ENCODE results near the gene SACM1L. TPM values are rescaled to one million over a fixed set of nuclear protein-coding genes. Genes with fewer than 3 reads are reported as not detected.

SACM1L gene
- total RNA-seq, 1 experiment from 2014 or later: 79.6 TPM

DNA sequence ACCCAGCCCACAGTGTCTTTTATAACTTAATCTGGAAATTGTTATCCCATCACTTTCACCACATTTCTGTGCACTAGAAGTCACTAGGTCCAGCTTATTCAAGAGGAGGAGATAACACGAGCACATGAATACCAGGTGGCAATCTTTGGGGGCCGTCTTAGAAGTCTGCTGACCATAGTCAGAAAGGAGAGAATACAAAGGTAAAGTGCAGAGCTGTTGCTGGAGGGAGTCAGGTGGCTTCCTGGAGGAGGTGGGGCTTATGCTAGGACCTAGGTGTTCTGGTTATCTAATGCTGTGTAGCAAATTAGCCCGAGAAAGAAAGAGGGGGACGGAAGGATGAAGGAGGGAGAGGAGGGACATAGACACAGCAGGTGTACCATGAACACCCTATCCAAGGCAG lies 60.7 kb downstream of the SACM1L start:
- CTCF ChIA-PET: interaction anchor here (0.6 to 1.8 kb wide), 2 partner anchors 10 to 204 kb away, joined by 3 to 7 read pairs; no protein-coding TSS in a partner anchor

DNA sequence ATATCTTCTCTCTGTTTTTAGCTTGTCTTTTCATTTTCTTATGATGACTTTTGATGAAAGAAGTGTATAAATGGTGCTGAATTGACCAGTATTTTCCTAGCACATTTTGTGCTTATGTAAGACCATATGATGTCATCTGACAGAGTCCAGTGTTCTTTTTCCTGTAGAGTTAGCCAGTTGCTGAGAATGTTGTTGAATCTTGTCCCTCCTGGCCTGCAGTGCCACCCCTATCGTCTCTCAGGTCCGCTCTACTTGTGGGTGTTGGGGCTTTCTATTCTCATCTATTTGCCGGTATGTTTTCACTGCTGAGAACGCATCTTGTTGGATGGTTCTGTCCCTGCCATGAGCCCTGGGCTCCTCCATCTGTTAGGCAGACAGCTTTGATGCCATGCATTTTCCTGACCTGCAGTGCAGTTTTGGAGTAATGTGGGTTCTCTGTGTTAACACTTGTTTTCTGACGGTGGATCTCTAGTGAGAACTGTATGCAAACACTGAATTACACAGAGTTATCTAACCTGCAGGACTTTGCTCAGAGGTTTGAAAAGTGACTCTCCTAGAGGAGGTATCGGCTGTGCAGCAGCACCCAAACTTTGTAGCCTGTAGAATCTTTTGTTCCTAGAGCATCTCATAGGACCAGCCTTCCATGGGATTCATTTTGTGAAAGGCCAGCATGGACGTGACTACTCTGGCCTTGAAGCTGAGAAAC lies 62.5 kb downstream of the SACM1L start:
- ChIA-PET POLR2A (no interaction called here), CTCF (interaction anchor here (1.8 kb wide), 1 partner anchor 9 kb away, joined by 7 read pairs; no protein-coding TSS in a partner anchor)
- Mint-ChIP-seq H3K4me1 (peaks cover 13% of the 10 kb centered on the region), H3K36me3 (peaks cover 4% of the 10 kb centered on the region; the same call in 1 of the 2 replicates), H3K4me3 (no peak overlapping the region), H3K27ac (no peak overlapping the region), H3K27me3 (ENCODE audit: low read depth) (no peaks in the 10 kb centered on the region), H3K9me3 (no peaks in the 10 kb centered on the region)
- ATAC-seq: no peak
- DNase-seq (ENCODE audit: low spot score): no peak
- TF ChIP-seq GTF2I (CRISPR knock-in tag; conservative IDR thresholded peaks at IDR 0.05): no peak
- TF ChIP-seq, protein P1, sequence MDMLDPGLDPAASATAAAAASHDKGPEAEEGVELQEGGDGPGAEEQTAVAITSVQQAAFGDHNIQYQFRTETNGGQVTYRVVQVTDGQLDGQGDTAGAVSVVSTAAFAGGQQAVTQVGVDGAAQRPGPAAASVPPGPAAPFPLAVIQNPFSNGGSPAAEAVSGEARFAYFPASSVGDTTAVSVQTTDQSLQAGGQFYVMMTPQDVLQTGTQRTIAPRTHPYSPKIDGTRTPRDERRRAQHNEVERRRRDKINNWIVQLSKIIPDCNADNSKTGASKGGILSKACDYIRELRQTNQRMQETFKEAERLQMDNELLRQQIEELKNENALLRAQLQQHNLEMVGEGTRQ (CRISPR knock-in tag; IDR thresholded peaks at IDR 0.05): no peak
- TF ChIP-seq ETV6 (CRISPR knock-in tag; IDR thresholded peaks at IDR 0.05): no peak
- TF ChIP-seq ZNF232 (CRISPR knock-in tag; IDR thresholded peaks at IDR 0.05): no peak
- TF ChIP-seq MYBL2 (CRISPR knock-in tag; IDR thresholded peaks at IDR 0.05): no peak
- TF ChIP-seq FOXJ3 (CRISPR knock-in tag; IDR thresholded peaks at IDR 0.05; ENCODE audit: borderline replicate concordance): no peak
- no peak for TF ChIP-seq NR3C1 (CRISPR knock-in tag; conservative IDR thresholded peaks at IDR 0.05; ENCODE audit: low read depth)
- TF ChIP-seq, protein P2, sequence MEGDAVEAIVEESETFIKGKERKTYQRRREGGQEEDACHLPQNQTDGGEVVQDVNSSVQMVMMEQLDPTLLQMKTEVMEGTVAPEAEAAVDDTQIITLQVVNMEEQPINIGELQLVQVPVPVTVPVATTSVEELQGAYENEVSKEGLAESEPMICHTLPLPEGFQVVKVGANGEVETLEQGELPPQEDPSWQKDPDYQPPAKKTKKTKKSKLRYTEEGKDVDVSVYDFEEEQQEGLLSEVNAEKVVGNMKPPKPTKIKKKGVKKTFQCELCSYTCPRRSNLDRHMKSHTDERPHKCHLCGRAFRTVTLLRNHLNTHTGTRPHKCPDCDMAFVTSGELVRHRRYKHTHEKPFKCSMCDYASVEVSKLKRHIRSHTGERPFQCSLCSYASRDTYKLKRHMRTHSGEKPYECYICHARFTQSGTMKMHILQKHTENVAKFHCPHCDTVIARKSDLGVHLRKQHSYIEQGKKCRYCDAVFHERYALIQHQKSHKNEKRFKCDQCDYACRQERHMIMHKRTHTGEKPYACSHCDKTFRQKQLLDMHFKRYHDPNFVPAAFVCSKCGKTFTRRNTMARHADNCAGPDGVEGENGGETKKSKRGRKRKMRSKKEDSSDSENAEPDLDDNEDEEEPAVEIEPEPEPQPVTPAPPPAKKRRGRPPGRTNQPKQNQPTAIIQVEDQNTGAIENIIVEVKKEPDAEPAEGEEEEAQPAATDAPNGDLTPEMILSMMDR (IDR thresholded peaks at IDR 0.05): no peak
- TF ChIP-seq ZNF423 (CRISPR knock-in tag; IDR thresholded peaks at IDR 0.05): no peak

More for the DNA sequence above, 60.7 kb downstream of the SACM1L start:
- no peak overlapping the region for H3K4me3 Mint-ChIP-seq
- DNase-seq (ENCODE audit: low spot score): no peak
- H3K9me3 Mint-ChIP-seq: no peaks in the 10 kb centered on the region
- H3K36me3 Mint-ChIP-seq: peaks cover 14% of the 10 kb centered on the region
- POLR2A ChIA-PET: no interaction called here
- no peaks in the 10 kb centered on the region for H3K27me3 Mint-ChIP-seq (ENCODE audit: low read depth)
- H3K4me1 Mint-ChIP-seq: peaks cover 10% of the 10 kb centered on the region; the same call in 1 of the 2 replicates
- peak; percentile 53 for ATAC-seq
- H3K27ac Mint-ChIP-seq: no peak overlapping the region
- no peak for TF ChIP-seq GABPB1 (CRISPR knock-in tag; IDR thresholded peaks at IDR 0.05)

DNA sequence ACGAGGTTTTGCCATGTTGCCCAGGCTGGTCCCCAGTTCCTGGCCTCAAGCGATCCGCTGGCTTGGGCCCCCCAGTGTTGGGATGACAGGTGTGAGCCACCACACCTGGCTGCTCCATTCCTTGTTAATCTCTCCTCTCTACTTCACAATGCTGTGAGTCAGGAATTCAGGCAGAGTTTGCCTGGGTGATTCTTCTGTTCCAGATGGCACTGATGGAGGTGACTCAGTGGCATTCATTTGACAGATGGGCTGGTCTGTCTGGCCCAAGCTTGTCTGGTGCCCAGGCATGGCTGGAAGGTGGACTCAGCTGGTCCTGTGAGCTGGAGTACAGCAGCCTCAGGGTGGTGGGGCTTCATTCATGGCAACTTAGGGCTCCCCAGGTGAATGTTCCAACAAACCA lies 63.9 kb downstream of the SACM1L start:
- ChIA-PET CTCF (interaction anchor here (1.0 kb wide), 1 partner anchor 93 kb away, joined by 3 read pairs; no protein-coding TSS in a partner anchor), POLR2A (no interaction called here)
- Mint-ChIP-seq H3K27ac (no peak overlapping the region), H3K4me3 (no peak overlapping the region), H3K27me3 (ENCODE audit: low read depth) (no peaks in the 10 kb centered on the region), H3K4me1 (peaks cover 12% of the 10 kb centered on the region), H3K36me3 (no peaks in the 10 kb centered on the region), H3K9me3 (no peaks in the 10 kb centered on the region)
- no peak for ATAC-seq
- DNase-seq (ENCODE audit: low spot score): no peak
- TF ChIP-seq SOX15 (CRISPR knock-in tag; IDR thresholded peaks at IDR 0.05): no peak

DNA sequence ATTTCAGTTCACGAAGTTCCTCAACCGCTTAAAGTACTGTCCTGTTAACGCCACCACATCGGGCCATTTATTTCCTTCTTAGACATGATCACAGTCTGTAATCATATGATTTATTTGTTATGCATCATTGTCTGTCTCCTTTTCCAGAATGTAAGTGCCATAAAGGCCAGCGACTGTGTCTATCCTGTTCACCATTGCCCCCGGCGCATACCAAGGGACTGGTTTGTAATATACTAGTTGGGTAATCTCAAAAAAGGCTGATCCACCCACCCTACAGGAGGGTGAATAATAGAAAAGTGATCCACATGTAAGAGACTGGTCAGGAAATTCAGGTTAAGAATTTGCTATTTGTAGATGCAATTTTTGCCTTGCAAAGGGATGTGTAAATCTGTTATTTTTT lies 65.3 kb downstream of the SACM1L start:
- Mint-ChIP-seq H3K27me3 (ENCODE audit: low read depth) (no peaks in the 10 kb centered on the region), H3K36me3 (no peaks in the 10 kb centered on the region), H3K27ac (no peak overlapping the region), H3K9me3 (no peaks in the 10 kb centered on the region), H3K4me3 (no peak overlapping the region), H3K4me1 (peaks cover 12% of the 10 kb centered on the region)
- ATAC-seq (no peak), DNase-seq (ENCODE audit: low spot score) (no peak)
- CTCF ChIA-PET: interaction anchor here (1.6 kb wide), 1 partner anchor 94 kb away, joined by 4 read pairs; no protein-coding TSS in a partner anchor
- no peak for TF ChIP-seq TEAD1 (CRISPR knock-in tag; IDR thresholded peaks at IDR 0.05)
- TF ChIP-seq ZNF219 (CRISPR knock-in tag; IDR thresholded peaks at IDR 0.05; ENCODE audit: borderline replicate concordance): no peak
- TF ChIP-seq, protein P3, sequence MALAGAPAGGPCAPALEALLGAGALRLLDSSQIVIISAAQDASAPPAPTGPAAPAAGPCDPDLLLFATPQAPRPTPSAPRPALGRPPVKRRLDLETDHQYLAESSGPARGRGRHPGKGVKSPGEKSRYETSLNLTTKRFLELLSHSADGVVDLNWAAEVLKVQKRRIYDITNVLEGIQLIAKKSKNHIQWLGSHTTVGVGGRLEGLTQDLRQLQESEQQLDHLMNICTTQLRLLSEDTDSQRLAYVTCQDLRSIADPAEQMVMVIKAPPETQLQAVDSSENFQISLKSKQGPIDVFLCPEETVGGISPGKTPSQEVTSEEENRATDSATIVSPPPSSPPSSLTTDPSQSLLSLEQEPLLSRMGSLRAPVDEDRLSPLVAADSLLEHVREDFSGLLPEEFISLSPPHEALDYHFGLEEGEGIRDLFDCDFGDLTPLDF (CRISPR knock-in tag; IDR thresholded peaks at IDR 0.05): no peak
- POLR2A ChIA-PET: no interaction called here
